Neural cell (in vitro differentiated cells): ENCODE data around the gene MICAL2.

ENCODE experiments used
- EP300 ChIP-seq: fragments of 450-650 bp; conservative IDR thresholded peaks from 2 replicates; pipeline ENCODE4 v1.6.1; 2014; ENCODE audit warnings: antibody characterized with exemption, mild to moderate bottlenecking, moderate library complexity; ENCODE audit not compliant: poor library complexity, severe bottlenecking
- EZH2 ChIP-seq: fragments of 200-600, 300-800 bp; shearing (Covaris generic), sonication (generic); IDR thresholded peaks from 2 replicates; pipeline ENCODE4 v1.6.1; 2014; ENCODE audit warnings: antibody characterized with exemption, low read length, borderline replicate concordance, mild to moderate bottlenecking; ENCODE audit not compliant: insufficient read depth, poor library complexity, severe bottlenecking
- SMC3 ChIP-seq: fragments of 450-650 bp; conservative IDR thresholded peaks from 2 replicates; pipeline ENCODE4 v1.6.1; 2014; ENCODE audit warnings: antibody characterized with exemption, mild to moderate bottlenecking, moderate library complexity; ENCODE audit not compliant: poor library complexity
- TF ChIP-seq, protein P1 (sequence below): fragments of 450-650 bp; IDR thresholded peaks from 2 replicates; pipeline ENCODE4 v1.5.1; 2014; ENCODE audit warnings: antibody characterized with exemption, mild to moderate bottlenecking, moderate library complexity; ENCODE audit not compliant: poor library complexity, severe bottlenecking

DNA sequence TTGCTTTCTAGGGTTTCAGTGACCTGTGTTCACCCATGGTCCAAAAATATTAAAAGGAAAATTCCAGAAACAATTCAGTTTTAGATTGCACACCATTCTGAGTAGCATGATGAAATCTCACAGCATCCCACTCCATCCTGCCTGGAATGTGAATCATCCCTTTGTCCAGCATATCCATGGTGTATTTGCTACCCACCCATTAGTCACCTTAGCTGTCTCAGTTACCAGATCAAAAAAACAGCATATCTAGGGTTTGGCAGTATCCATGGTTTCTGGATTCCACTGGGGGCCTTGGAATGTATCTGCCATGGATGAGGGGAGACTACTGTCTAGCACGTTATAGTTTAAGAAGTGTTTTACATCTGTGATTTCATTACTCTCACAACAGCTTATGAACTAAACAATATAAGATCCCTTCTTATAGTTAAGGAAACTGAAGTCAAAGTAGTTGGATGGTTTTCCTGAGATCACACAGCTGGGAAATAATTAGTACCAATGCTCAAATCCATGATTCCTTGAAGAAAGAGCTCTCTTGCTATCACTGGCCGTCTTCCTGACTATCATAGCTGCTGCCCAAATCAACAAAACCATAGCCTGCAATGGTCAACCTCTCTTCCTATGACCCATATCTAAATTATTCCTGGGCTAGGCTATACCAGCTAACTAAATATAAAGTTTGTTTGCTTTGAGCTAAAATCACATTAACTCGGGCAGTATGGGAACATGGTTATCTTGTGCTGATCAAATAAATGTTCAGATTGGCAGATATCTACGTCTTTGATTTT, 122.6 kb downstream of the MICAL2 start:
- TF ChIP-seq, protein P1, sequence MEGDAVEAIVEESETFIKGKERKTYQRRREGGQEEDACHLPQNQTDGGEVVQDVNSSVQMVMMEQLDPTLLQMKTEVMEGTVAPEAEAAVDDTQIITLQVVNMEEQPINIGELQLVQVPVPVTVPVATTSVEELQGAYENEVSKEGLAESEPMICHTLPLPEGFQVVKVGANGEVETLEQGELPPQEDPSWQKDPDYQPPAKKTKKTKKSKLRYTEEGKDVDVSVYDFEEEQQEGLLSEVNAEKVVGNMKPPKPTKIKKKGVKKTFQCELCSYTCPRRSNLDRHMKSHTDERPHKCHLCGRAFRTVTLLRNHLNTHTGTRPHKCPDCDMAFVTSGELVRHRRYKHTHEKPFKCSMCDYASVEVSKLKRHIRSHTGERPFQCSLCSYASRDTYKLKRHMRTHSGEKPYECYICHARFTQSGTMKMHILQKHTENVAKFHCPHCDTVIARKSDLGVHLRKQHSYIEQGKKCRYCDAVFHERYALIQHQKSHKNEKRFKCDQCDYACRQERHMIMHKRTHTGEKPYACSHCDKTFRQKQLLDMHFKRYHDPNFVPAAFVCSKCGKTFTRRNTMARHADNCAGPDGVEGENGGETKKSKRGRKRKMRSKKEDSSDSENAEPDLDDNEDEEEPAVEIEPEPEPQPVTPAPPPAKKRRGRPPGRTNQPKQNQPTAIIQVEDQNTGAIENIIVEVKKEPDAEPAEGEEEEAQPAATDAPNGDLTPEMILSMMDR, result no peak
- TF ChIP-seq SMC3, result no peak
- no peak for TF ChIP-seq EZH2
- no peak for TF ChIP-seq EP300
